IPS DF 4.7 (cell line): ENCODE results near the gene RNF112.
"Not testable (repeated sequence)": the region's sequence is repeated elsewhere in the genome, so short reads cannot be mapped to it uniquely, and the experiment has no call there.

Source experiments
- DNase-seq: peaks from one replicate; pipeline ENCODE4 v3.0.0-alpha.2; 2013; ENCODE audit warnings: low spot score; ENCODE audit errors: extremely low read depth

RNF112 gene

GRCh38 chr17:19412984-19413383 lies 2.0 kb downstream of the RNF112 start:
- DNase-seq = no peak

GRCh38 chr17:19413761-19414160 lies 2.7 kb downstream of the RNF112 start:
- no peak for DNase-seq

- no peak for DNase-seq
These were observed 3.6 kb downstream of the RNF112 start for GRCh38 chr17:19414396-19415280.

GRCh38 chr17:19415311-19415710 lies 4.3 kb downstream of the RNF112 start:
- DNase-seq = no peak

- no peak for DNase-seq
These were observed 5.1 kb downstream of the RNF112 start for GRCh38 chr17:19415806-19416775.

GRCh38 chr17:19417611-19418010 lies 6.6 kb downstream of the RNF112 start:
- no peak for DNase-seq

- DNase-seq = no peak
These were observed 7.4 kb downstream of the RNF112 start for GRCh38 chr17:19418251-19418992.

- DNase-seq = no peak
These were observed 10.2 kb downstream of the RNF112 start for GRCh38 chr17:19421219-19421618.

GRCh38 chr17:19421926-19422325 lies 10.9 kb downstream of the RNF112 start:
- DNase-seq = no peak

- no peak for DNase-seq
These were observed 14.2 kb downstream of the RNF112 start for GRCh38 chr17:19424934-19425868.

GRCh38 chr17:19426631-19427030 lies 15.6 kb downstream of the RNF112 start:
- no peak for DNase-seq

- no peak for DNase-seq
These were observed 20.7 kb downstream of the RNF112 start for GRCh38 chr17:19431691-19432090.

- no peak for DNase-seq
These were observed 22.2 kb downstream of the RNF112 start for GRCh38 chr17:19433255-19433654.

- no peak for DNase-seq
These were observed 22.8 kb downstream of the RNF112 start for GRCh38 chr17:19433727-19434340.

- no peak for DNase-seq
These were observed 29.4 kb downstream of the RNF112 start for GRCh38 chr17:19440421-19440820.

GRCh38 chr17:19441288-19441687 lies 30.3 kb downstream of the RNF112 start:
- not testable (repeated sequence) for DNase-seq

GRCh38 chr17:19442731-19443130 lies 31.7 kb downstream of the RNF112 start:
- no peak for DNase-seq

- DNase-seq = no peak
These were observed 32.1 kb downstream of the RNF112 start for GRCh38 chr17:19443148-19443547.

GRCh38 chr17:19445105-19445504 lies 34.1 kb downstream of the RNF112 start:
- no peak for DNase-seq

- not testable (repeated sequence) for DNase-seq
These were observed 35.5 kb downstream of the RNF112 start for GRCh38 chr17:19446577-19446976.
